IgD-negative memory B cell (primary cell): ENCODE measurements around the gene DNAJC3. TPM values are rescaled to one million over a fixed set of nuclear protein-coding genes. Genes with fewer than 3 reads are reported as not detected.
A peak's percentile ranks its signal among the peaks of the same experiment; 100 is the strongest.

Experiments
- H3K27ac Mint-ChIP-seq, 3 donors: one replicate each; pipeline ENCODE4 v1.8.0; 2020 to 2022; ENCODE audit warnings: mild to moderate bottlenecking in 3 of 3, mixed read lengths in 3 of 3, moderate library complexity in 1 of 3
- H3K27me3 Mint-ChIP-seq: one replicate; pipeline ENCODE4 v1.8.0; 2021; ENCODE audit warnings: mixed read lengths
- H3K36me3 Mint-ChIP-seq: one replicate; pipeline ENCODE4 v1.8.0; 2020; ENCODE audit warnings: mild to moderate bottlenecking, mixed read lengths
- H3K4me1 Mint-ChIP-seq, 3 donors: one replicate each; pipeline ENCODE4 v1.8.0; 2020 to 2022; ENCODE audit warnings: mixed read lengths in 3 of 3, mild to moderate bottlenecking in 1 of 3
- H3K4me3 Mint-ChIP-seq, 4 donors: one replicate each; pipeline ENCODE4 v1.8.0; 2020 to 2022; ENCODE audit warnings: mild to moderate bottlenecking in 4 of 4, mixed read lengths in 4 of 4, moderate library complexity in 3 of 4
- H3K9me3 Mint-ChIP-seq, 3 donors: one replicate each; pipeline ENCODE4 v1.8.0; 2020 to 2021; ENCODE audit warnings: mixed read lengths in 3 of 3, mild to moderate bottlenecking in 1 of 3
- polyA plus RNA-seq: library from polyadenylated mRNA; unstranded; fragments of 300-500 nt; fragmentation: Illumina TruSeq; gene quantifications from one replicate; pipeline ENCODE4 v1.2.3, GENCODE V29; 2021

DNAJC3 gene, protein sequence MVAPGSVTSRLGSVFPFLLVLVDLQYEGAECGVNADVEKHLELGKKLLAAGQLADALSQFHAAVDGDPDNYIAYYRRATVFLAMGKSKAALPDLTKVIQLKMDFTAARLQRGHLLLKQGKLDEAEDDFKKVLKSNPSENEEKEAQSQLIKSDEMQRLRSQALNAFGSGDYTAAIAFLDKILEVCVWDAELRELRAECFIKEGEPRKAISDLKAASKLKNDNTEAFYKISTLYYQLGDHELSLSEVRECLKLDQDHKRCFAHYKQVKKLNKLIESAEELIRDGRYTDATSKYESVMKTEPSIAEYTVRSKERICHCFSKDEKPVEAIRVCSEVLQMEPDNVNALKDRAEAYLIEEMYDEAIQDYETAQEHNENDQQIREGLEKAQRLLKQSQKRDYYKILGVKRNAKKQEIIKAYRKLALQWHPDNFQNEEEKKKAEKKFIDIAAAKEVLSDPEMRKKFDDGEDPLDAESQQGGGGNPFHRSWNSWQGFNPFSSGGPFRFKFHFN
- polyA plus RNA-seq, result 11.2 TPM

DNA sequence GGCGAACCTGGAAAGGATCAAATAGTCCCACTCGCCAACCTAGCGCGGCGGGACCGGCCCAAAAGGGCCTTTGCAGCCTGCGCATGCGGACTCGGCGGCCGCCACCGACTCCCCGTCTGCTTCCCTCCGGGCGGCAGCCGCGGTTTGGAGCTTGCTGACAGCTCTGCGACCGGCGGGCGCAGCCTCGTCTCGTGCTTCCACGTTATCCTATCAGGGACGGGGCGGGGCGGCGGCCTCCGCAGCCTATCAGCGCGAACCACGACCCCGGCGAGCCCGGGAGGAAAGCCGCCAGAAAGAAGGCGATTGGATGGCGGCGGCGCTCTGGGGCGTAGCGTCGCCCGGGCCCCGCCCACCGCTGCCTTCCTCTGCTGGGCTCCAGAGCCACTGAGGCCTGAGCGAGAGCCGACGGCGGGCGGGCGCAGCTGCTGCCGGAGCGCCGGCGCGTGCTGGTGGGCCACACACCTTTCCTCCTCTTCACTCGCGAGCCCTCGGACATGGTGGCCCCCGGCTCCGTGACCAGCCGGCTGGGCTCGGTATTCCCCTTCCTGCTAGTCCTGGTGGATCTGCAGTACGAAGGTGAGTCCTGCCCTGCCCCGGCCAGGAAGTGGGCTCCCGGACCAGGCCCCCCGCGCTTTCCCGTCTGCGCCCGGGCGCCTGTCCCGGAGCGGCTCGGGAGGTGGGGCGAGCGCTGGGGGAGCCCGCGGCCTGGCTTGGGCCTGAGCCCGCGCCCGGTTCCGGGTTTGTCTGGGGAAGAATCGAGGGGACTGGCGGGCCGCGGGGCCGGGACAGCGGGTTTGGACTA is at the start of gene DNAJC3:
Gene DNAJC3 (plus strand): TSS at position 378 of the 802 bp plus-strand sequence. CDS start 117 bp downstream, at position 495.
- no peaks in the 10 kb centered on the region for H3K9me3 Mint-ChIP-seq
- H3K4me3 Mint-ChIP-seq, result peak within 1 kb of the TSS; percentile 95 to 99 (median 98)
- peak within 1 kb of the TSS; percentile 86 to 98 (median 97) for H3K27ac Mint-ChIP-seq
- no peaks in the 10 kb centered on the region for H3K27me3 Mint-ChIP-seq
- H3K4me1 Mint-ChIP-seq, result peaks cover 34 to 58% (median 47%) of the 10 kb centered on the region in 3 donors
- peaks cover 8% of the 10 kb centered on the region for H3K36me3 Mint-ChIP-seq

DNA sequence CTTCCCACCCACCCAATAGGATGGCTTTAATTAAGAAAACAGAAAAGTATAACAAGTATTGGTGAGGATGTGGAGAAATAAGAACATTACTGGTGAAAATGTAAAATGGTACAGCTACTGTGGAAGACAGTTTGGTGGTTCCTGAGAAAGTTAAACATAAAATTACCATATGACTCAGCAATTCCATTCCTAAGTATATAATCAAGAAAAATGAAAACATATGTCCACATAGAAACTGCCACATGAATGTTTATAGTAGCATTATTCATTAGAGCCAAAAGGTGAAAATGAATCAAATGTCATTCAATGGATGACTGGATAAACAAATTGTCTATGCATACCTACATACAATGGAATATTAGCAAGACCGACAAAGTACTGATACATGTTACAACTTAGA is 49.3 kb upstream of the DNAJC3 start:
- Mint-ChIP-seq H3K27ac (no peak overlapping the region), H3K36me3 (no peaks in the 10 kb centered on the region), H3K4me3 (no peak overlapping the region), H3K27me3 (peaks cover 3% of the 10 kb centered on the region), H3K4me1 (no peaks in the 10 kb centered on the region), H3K9me3 (no peaks in the 10 kb centered on the region)

- Mint-ChIP-seq H3K27ac (no peak overlapping the region), H3K4me3 (no peak overlapping the region), H3K27me3 (peaks cover 3% of the 10 kb centered on the region), H3K4me1 (no peaks in the 10 kb centered on the region), H3K36me3 (no peaks in the 10 kb centered on the region), H3K9me3 (no peaks in the 10 kb centered on the region)
These were observed 48.5 kb upstream of the DNAJC3 start for GRCh38 chr13:95628488-95628887.

- H3K27ac Mint-ChIP-seq, result no peak overlapping the region
- H3K4me3 Mint-ChIP-seq, result no peak overlapping the region
- peaks cover 3% of the 10 kb centered on the region for H3K27me3 Mint-ChIP-seq
- H3K36me3 Mint-ChIP-seq, result no peaks in the 10 kb centered on the region
- H3K4me1 Mint-ChIP-seq, result no peaks in the 10 kb centered on the region
- peaks cover 0 to 2% (median 0%) of the 10 kb centered on the region in 3 donors for H3K9me3 Mint-ChIP-seq
These were observed 47.9 kb upstream of the DNAJC3 start for GRCh38 chr13:95629071-95629470.

- H3K4me1 Mint-ChIP-seq, result no peaks in the 10 kb centered on the region
- H3K27ac Mint-ChIP-seq, result no peak overlapping the region
- peaks cover 0 to 3% (median 0%) of the 10 kb centered on the region in 3 donors for H3K9me3 Mint-ChIP-seq
- H3K36me3 Mint-ChIP-seq, result no peaks in the 10 kb centered on the region
- H3K4me3 Mint-ChIP-seq, result no peak overlapping the region
- H3K27me3 Mint-ChIP-seq, result no peaks in the 10 kb centered on the region
These were observed 46.3 kb upstream of the DNAJC3 start for GRCh38 chr13:95630593-95630992.

GRCh38 chr13:95636853-95637252 is 40.1 kb upstream of the DNAJC3 start:
- no peaks in the 10 kb centered on the region for H3K36me3 Mint-ChIP-seq
- H3K27ac Mint-ChIP-seq, result no peak overlapping the region
- peaks cover 12% of the 10 kb centered on the region for H3K27me3 Mint-ChIP-seq
- no peak overlapping the region for H3K4me3 Mint-ChIP-seq
- H3K4me1 Mint-ChIP-seq, result no peaks in the 10 kb centered on the region
- H3K9me3 Mint-ChIP-seq, result peaks cover 0 to 3% (median 0%) of the 10 kb centered on the region in 3 donors

DNA sequence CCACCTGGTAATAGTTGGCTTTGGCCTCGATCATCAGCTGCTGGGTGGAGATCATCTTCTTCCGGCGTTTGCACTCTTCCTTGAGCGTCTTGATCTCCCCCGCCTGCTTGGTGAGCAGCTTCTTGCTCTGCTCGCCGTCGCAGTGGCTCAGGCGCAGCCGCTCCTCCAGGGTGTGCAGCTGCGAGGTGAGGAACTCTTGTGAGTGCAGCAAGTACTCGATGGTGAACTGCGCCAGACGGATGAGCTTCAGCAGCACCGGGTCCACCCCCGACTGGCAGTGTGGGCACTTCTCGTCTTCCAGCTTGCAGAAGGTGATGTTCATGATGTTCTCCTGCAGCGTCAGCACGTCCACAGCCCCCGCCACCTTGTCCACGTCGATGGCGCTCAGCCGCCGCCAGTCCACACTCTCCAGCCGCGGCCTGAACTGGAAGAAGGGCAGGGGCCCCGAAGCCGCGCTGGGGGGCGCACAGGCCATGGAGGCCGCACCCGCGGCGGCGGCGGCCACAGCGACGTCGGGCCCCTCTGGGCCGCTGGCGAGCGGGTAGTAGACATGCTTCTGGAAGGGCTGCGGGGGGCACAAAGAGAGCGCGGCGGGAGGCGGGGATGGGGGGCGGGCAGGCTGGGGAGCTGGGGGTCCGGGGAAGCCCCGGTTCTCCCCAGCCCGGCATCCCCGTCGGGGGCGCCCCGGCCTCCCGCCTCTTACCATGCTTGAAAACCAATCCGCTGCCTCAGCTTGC is 35.5 kb upstream of the DNAJC3 start:
- H3K4me3 Mint-ChIP-seq, result no peak overlapping the region
- no peak overlapping the region for H3K27ac Mint-ChIP-seq
- peaks cover 33% of the 10 kb centered on the region for H3K27me3 Mint-ChIP-seq

GRCh38 chr13:95642028-95642621 is 34.8 kb upstream of the DNAJC3 start:
- H3K4me1 Mint-ChIP-seq, result peaks cover 0 to 8% (median 4%) of the 10 kb centered on the region in 3 donors
- no peak overlapping the region for H3K27ac Mint-ChIP-seq
- H3K9me3 Mint-ChIP-seq, result no peaks in the 10 kb centered on the region
- peaks cover 33% of the 10 kb centered on the region for H3K27me3 Mint-ChIP-seq
- H3K4me3 Mint-ChIP-seq, result no peak overlapping the region
- no peaks in the 10 kb centered on the region for H3K36me3 Mint-ChIP-seq

More for the DNA sequence above, 35.5 kb upstream of the DNAJC3 start:
- Mint-ChIP-seq H3K4me1 (peaks cover 0 to 8% (median 4%) of the 10 kb centered on the region in 3 donors), H3K36me3 (no peaks in the 10 kb centered on the region), H3K9me3 (no peaks in the 10 kb centered on the region)

DNA sequence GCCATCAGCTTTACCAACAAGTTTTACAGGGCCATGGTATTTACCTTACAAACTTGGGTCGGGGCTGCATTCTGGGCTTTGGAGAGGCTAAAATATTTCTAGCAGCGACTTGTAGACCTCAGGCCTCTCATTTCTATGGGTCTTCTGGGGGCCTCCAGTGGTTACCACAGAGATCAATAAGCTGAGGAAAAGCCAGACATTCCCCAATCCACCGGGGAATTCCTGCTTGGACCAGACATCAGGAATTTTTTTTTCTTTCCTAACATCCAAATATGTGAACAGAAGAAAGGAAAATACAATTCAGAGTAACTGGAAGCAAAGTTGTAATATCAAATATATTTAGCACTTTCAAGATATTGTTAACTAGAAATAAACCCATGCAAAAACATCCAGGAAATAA is 33.9 kb upstream of the DNAJC3 start:
- H3K27ac Mint-ChIP-seq, result no peak overlapping the region
- H3K4me3 Mint-ChIP-seq, result no peak overlapping the region
- H3K4me1 Mint-ChIP-seq, result peaks cover 0 to 8% (median 4%) of the 10 kb centered on the region in 3 donors
- H3K27me3 Mint-ChIP-seq, result peaks cover 33% of the 10 kb centered on the region
- H3K9me3 Mint-ChIP-seq, result no peaks in the 10 kb centered on the region
- H3K36me3 Mint-ChIP-seq, result no peaks in the 10 kb centered on the region

DNA sequence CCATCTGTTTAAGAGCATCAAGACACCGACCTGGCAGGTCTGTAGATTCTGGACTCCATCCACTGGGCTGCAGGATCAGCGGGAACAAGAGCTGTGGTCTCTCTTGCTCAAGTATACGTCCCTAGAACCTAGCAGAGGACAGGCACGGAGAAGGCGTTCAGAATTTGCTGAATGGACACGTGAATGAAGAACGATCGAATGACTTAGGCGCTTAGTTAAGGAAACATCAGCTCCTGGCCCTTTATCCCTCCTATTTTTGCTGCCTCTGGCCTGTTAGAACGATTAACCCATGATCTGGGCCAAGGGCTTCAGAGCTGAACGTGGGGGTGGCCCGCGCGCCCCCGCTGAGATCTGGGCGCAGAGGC is 33.4 kb upstream of the DNAJC3 start:
- H3K27ac Mint-ChIP-seq, result no peak overlapping the region
- no peaks in the 10 kb centered on the region for H3K36me3 Mint-ChIP-seq
- peaks cover 33% of the 10 kb centered on the region for H3K27me3 Mint-ChIP-seq
- peak overlapping the region in 1 of 4 donors; percentile 9 for H3K4me3 Mint-ChIP-seq
- no peaks in the 10 kb centered on the region for H3K9me3 Mint-ChIP-seq
- peaks cover 0 to 8% (median 4%) of the 10 kb centered on the region in 3 donors for H3K4me1 Mint-ChIP-seq

- H3K36me3 Mint-ChIP-seq, result no peaks in the 10 kb centered on the region
- peaks cover 0 to 8% (median 4%) of the 10 kb centered on the region in 3 donors for H3K4me1 Mint-ChIP-seq
- no peak overlapping the region for H3K27ac Mint-ChIP-seq
- peaks cover 33% of the 10 kb centered on the region for H3K27me3 Mint-ChIP-seq
- H3K9me3 Mint-ChIP-seq, result no peaks in the 10 kb centered on the region
- H3K4me3 Mint-ChIP-seq, result peak overlapping the region in 1 of 4 donors; percentile 12
These were observed 32.9 kb upstream of the DNAJC3 start for GRCh38 chr13:95643936-95644598.

GRCh38 chr13:95644601-95645052 is 32.3 kb upstream of the DNAJC3 start, which contains the start of gene DZIP1:
TSS of gene DZIP1 (minus strand) at chr13:95644706. CDS start at chr13:95642029, 2,677 bp downstream.
- H3K36me3 Mint-ChIP-seq, result no peaks in the 10 kb centered on the region
- peak within 1 kb of the TSS in 1 of 3 donors; percentile 31 for H3K27ac Mint-ChIP-seq
- H3K27me3 Mint-ChIP-seq, result peaks cover 33% of the 10 kb centered on the region
- H3K9me3 Mint-ChIP-seq, result no peaks in the 10 kb centered on the region
- peak within 1 kb of the TSS in 3 of 4 donors; percentile 24 to 76 (median 30) for H3K4me3 Mint-ChIP-seq
- H3K4me1 Mint-ChIP-seq, result peaks cover 0 to 8% (median 4%) of the 10 kb centered on the region in 3 donors

- H3K27me3 Mint-ChIP-seq, result peaks cover 23% of the 10 kb centered on the region
- no peaks in the 10 kb centered on the region for H3K36me3 Mint-ChIP-seq
- H3K27ac Mint-ChIP-seq, result no peak overlapping the region
- no peak overlapping the region for H3K4me3 Mint-ChIP-seq
- H3K4me1 Mint-ChIP-seq, result peaks cover 0 to 8% (median 4%) of the 10 kb centered on the region in 3 donors
- no peaks in the 10 kb centered on the region for H3K9me3 Mint-ChIP-seq
These were observed 29.6 kb upstream of the DNAJC3 start for GRCh38 chr13:95647321-95647720.

DNA sequence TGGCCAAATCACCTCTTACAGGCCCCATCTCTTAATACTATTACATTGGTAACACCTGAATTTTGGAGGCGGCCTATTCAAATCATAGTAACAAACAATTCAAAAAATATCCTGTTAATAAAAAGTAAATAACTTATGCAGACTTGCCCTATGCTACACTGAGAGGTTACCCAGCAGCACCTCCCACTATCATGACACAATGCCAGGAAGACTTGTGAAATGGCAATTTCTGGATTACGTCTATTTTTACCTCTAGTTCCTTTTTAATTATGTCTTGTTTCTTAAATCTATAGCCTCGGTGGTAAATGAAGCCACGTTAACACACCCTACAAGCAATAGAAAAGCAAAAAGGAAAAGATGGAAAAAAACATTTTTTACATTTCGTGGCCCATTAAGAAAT is 26.2 kb upstream of the DNAJC3 start:
- Mint-ChIP-seq H3K4me1 (no peaks in the 10 kb centered on the region), H3K4me3 (no peak overlapping the region), H3K27me3 (peaks cover 7% of the 10 kb centered on the region), H3K27ac (no peak overlapping the region), H3K9me3 (no peaks in the 10 kb centered on the region), H3K36me3 (no peaks in the 10 kb centered on the region)
